MM.1S (cell line): ENCODE measurements around the gene HCAR3.

ENCODE experiments used
- EZH2 ChIP-seq: fragments of 300-600 bp; sonication (generic); optimal IDR thresholded peaks from 2 replicates; pipeline ENCODE3; 2017; ENCODE audit warnings: low read depth, mild to moderate bottlenecking, antibody characterized with exemption, low read length, mixed read lengths
- TF ChIP-seq, protein P1 (sequence below): fragments of 300-600 bp; sonication (generic); IDR thresholded peaks from 2 replicates; pipeline ENCODE4 v1.5.1; 2016; ENCODE audit warnings: antibody characterized with exemption, low read length, mixed read lengths

DNA sequence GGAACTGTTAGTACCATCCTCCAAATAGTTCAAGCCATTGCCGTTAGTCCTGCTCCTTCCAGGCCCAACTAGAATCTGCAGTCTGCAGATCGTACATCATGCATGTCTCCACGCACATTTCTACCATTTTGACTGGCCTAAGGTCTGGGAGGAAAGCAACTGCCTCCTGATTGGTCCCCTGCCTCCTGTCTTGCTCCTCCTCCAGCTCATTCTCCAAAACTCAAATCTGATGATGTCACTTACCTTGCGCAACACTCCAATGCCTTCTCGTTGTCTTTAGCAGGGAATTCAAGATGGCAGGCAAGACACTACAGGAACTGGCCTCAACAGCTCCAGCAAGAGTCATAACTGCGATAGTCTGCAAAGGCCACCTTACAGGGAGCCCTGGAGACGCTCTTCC, 23.7 kb upstream of the HCAR3 start:
- TF ChIP-seq, protein P1, sequence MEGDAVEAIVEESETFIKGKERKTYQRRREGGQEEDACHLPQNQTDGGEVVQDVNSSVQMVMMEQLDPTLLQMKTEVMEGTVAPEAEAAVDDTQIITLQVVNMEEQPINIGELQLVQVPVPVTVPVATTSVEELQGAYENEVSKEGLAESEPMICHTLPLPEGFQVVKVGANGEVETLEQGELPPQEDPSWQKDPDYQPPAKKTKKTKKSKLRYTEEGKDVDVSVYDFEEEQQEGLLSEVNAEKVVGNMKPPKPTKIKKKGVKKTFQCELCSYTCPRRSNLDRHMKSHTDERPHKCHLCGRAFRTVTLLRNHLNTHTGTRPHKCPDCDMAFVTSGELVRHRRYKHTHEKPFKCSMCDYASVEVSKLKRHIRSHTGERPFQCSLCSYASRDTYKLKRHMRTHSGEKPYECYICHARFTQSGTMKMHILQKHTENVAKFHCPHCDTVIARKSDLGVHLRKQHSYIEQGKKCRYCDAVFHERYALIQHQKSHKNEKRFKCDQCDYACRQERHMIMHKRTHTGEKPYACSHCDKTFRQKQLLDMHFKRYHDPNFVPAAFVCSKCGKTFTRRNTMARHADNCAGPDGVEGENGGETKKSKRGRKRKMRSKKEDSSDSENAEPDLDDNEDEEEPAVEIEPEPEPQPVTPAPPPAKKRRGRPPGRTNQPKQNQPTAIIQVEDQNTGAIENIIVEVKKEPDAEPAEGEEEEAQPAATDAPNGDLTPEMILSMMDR, result no peak
- TF ChIP-seq EZH2, result no peak
